ENCODE data around the gene TBC1D1. TPM values are rescaled to one million over a fixed set of nuclear protein-coding genes. Genes with fewer than 3 reads are reported as not detected.

TBC1D1 gene
- polyA plus RNA-seq, 1 donor from 2014 or later: 23.2 TPM

GRCh38 chr4:38150766-38151165 lies 259.9 kb downstream of the TBC1D1 start:
- H3K4me2 ChIP-seq (ENCODE audit: low read length): no peak overlapping the region
- H3F3A ChIP-seq (ENCODE audit: insufficient read depth, low read length, poor library complexity, severe bottlenecking): no peaks in the 10 kb centered on the region

DNA sequence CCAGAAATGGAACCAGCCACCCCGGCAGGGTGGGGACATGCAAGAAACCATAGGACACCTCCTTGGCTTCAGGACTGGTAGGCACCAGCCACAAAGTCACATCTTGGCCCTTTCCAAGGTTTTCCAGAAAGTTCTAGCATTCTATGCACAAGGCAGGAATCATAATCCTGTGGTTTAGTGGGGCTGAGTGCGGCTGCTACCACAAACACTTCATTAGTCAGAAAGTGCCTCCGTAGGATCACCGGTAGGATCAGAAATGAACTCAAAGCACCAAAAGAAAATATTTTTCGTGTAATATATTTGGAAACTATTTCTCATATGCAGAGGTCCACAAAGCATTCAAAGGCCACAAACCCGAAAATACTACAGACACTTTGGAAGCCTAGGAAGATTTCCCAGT lies 261.0 kb downstream of the TBC1D1 start:
- H3K9me3 ChIP-seq (ENCODE audit: low read length): no peaks in the 10 kb centered on the region
- no peak for TF ChIP-seq EP300 (conservative IDR thresholded peaks at IDR 0.05; ENCODE audit: poor library complexity, severe bottlenecking)
- TF ChIP-seq REST (IDR thresholded peaks at IDR 0.05; ENCODE audit: borderline replicate concordance): no peak
- TF ChIP-seq SMC3 (conservative IDR thresholded peaks at IDR 0.05; ENCODE audit: poor library complexity): no peak
- no peak for TF ChIP-seq TAF1 (IDR thresholded peaks at IDR 0.05; ENCODE audit: low read depth)
- TF ChIP-seq POLR2AphosphoS5 (IDR thresholded peaks at IDR 0.05): no peak
- TF ChIP-seq RAD21 (conservative IDR thresholded peaks at IDR 0.05): no peak
- no peak for TF ChIP-seq EZH2 (IDR thresholded peaks at IDR 0.05; ENCODE audit: borderline replicate concordance, insufficient read depth, low read length, poor library complexity, severe bottlenecking)
- H3K27me3 ChIP-seq (ENCODE audit: insufficient read depth, low read depth, low read length): no peaks in the 10 kb centered on the region
- H3K27ac ChIP-seq (ENCODE audit: low read length): no peak overlapping the region
- no peaks in the 10 kb centered on the region for H3K36me3 ChIP-seq (ENCODE audit: insufficient read depth, low read length)
- no peak overlapping the region for H2AFZ ChIP-seq (ENCODE audit: low read depth, low read length)
- no peak overlapping the region for H3K4me2 ChIP-seq (ENCODE audit: low read length)
- no peaks in the 10 kb centered on the region for H3K9me2 ChIP-seq (ENCODE audit: insufficient read depth, low read length)
- H4K20me1 ChIP-seq (ENCODE audit: insufficient read depth): no peaks in the 10 kb centered on the region
- no peaks in the 10 kb centered on the region for H3F3A ChIP-seq (ENCODE audit: insufficient read depth, low read length, poor library complexity, severe bottlenecking)
- no peak overlapping the region for H3K4me3 ChIP-seq (ENCODE audit: low read length)
- no peak overlapping the region for H3K9ac ChIP-seq (ENCODE audit: low read length)
- no peaks in the 10 kb centered on the region for H3K79me2 ChIP-seq (replicated peaks; ENCODE audit: insufficient read depth, low read length)

More at GRCh38 chr4:38150766-38151165, 259.9 kb downstream of the TBC1D1 start:
- Histone ChIP-seq H3K9me3 (ENCODE audit: low read length) (no peaks in the 10 kb centered on the region), H3K36me3 (ENCODE audit: insufficient read depth, low read length) (no peaks in the 10 kb centered on the region), H3K9ac (ENCODE audit: low read length) (no peak overlapping the region), H3K79me2 (replicated peaks; ENCODE audit: insufficient read depth, low read length) (no peaks in the 10 kb centered on the region), H3K27me3 (ENCODE audit: insufficient read depth, low read depth, low read length) (no peaks in the 10 kb centered on the region), H3K27ac (ENCODE audit: low read length) (no peak overlapping the region), H3K4me3 (ENCODE audit: low read length) (no peak overlapping the region), H3K9me2 (ENCODE audit: insufficient read depth, low read length) (no peaks in the 10 kb centered on the region), H4K20me1 (ENCODE audit: insufficient read depth) (no peaks in the 10 kb centered on the region), H2AFZ (ENCODE audit: low read depth, low read length) (no peak overlapping the region)
- TF ChIP-seq EP300 (conservative IDR thresholded peaks at IDR 0.05; ENCODE audit: poor library complexity, severe bottlenecking) (no peak), SMC3 (conservative IDR thresholded peaks at IDR 0.05; ENCODE audit: poor library complexity) (no peak), REST (IDR thresholded peaks at IDR 0.05; ENCODE audit: borderline replicate concordance) (no peak), MXI1 (conservative IDR thresholded peaks at IDR 0.05; ENCODE audit: poor library complexity, severe bottlenecking) (no peak), POLR2AphosphoS5 (IDR thresholded peaks at IDR 0.05) (no peak), EZH2 (IDR thresholded peaks at IDR 0.05; ENCODE audit: borderline replicate concordance, insufficient read depth, low read length, poor library complexity, severe bottlenecking) (no peak)
- TF ChIP-seq, protein P1, sequence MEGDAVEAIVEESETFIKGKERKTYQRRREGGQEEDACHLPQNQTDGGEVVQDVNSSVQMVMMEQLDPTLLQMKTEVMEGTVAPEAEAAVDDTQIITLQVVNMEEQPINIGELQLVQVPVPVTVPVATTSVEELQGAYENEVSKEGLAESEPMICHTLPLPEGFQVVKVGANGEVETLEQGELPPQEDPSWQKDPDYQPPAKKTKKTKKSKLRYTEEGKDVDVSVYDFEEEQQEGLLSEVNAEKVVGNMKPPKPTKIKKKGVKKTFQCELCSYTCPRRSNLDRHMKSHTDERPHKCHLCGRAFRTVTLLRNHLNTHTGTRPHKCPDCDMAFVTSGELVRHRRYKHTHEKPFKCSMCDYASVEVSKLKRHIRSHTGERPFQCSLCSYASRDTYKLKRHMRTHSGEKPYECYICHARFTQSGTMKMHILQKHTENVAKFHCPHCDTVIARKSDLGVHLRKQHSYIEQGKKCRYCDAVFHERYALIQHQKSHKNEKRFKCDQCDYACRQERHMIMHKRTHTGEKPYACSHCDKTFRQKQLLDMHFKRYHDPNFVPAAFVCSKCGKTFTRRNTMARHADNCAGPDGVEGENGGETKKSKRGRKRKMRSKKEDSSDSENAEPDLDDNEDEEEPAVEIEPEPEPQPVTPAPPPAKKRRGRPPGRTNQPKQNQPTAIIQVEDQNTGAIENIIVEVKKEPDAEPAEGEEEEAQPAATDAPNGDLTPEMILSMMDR (IDR thresholded peaks at IDR 0.05; ENCODE audit: poor library complexity, severe bottlenecking): no peak

Data from neural cell (in vitro differentiated cells).